ENCODE results near the gene MINDY1.

MINDY1 gene, protein sequence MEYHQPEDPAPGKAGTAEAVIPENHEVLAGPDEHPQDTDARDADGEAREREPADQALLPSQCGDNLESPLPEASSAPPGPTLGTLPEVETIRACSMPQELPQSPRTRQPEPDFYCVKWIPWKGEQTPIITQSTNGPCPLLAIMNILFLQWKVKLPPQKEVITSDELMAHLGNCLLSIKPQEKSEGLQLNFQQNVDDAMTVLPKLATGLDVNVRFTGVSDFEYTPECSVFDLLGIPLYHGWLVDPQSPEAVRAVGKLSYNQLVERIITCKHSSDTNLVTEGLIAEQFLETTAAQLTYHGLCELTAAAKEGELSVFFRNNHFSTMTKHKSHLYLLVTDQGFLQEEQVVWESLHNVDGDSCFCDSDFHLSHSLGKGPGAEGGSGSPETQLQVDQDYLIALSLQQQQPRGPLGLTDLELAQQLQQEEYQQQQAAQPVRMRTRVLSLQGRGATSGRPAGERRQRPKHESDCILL

DNA sequence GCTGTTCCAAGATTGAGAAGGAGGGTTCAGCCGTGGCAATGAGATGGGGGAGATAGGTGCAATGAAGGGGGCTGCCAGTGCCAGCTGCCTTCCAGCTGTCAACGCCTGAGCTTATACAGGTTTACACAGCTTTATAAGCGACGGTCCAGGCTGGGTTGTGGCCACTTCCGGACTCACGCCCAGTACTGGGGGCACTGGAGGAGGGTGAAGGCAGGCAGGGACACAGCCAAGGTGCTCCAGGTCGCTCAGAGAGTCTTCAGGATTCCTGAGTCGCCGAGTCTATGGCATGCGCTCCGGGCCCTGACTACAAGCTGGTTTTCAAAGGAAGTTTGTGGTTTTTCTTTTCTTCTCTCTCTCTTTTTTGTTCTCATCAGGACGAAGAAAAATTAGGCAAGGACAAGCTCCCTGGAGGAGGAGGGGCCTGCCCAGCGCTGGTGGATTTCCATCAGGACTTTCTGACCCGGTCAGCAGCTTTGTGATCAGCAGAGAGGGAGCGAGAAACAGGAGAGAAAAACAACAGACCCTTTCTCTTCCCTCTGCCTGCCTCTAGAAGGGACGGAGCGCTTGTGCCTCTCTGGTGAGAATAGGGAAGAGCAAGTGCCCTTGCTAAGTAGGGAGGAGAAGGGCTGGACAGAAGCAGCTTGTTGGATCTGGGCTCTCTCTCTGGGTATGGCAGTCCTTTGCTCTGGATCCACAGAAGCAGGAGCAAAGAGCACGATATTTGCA is at the start of gene MINDY1:
Gene MINDY1 (minus strand): TSS at position 576 of the 726 bp plus-strand sequence. CDS start 4,285 bp downstream, outside the sequence.
- DNase-seq, result peak; percentile 64

DNA sequence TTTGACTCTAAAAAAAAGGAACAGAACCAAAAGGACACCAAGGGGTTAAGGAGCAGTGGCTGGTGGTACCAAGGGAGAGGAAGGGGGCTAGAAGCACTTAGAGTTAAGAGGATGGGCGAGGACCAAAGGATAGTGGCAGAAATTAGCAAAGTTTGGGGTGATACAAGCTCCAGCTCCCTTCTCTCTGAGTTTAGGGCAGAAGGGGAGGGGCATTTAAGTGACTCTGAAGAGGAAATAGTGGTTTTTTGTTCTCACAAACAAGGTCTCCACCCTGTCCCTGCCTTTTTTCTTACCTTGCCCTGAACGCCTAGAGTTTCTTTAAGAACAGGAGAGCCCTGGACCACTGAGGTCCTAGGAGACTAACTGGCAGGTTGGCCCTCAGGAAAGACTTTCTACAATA is 49.4 kb upstream of the MINDY1 start:
- peak; percentile 51 for DNase-seq

DNA sequence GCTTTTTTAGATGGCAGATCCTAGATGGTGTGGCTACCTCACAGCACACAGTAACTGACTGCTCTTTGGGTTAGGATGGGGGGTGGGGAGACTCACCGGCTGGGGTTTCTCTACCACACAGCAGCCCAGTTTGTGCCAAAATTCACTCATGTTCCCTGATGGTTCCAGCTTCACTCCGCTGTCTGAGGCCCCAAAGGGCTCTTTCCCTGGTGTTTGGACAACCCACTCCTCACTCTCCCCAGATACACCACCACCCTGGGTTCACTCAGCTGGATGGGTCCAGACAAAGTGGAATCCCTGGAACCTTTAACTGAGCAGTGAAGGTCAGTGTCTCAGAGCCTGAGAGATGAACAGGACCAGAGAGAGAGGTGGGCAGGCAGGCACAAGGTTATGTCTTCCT is 48.9 kb upstream of the MINDY1 start:
- DNase-seq, result no peak

DNA sequence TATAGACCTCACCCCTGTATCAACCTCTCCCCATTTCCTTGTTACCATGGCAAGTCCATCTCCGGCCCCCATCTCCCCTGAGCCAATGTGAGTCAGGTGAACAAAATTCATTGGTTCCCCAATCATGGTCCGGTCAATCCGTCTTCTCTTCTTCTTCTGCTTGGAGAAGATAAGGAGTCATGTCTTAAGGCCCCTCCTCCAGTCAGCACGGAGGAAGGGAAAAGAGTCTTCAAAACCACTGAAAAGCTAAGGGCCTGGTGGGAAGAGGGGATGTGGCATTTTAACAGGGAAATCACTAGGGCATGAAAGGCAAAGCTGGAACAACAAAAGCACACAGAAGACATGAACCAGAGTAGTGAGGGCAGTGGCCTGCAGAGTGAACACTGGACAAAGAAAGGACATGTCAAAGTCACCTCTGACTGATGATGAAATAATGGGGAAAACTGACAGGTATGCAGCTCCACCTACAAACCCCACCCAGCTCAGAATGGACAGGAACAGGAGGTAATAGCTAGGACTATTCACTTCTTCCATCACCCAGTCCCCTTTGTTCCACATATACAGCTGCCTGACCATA is 48.4 kb upstream of the MINDY1 start:
- no peak for DNase-seq

DNA sequence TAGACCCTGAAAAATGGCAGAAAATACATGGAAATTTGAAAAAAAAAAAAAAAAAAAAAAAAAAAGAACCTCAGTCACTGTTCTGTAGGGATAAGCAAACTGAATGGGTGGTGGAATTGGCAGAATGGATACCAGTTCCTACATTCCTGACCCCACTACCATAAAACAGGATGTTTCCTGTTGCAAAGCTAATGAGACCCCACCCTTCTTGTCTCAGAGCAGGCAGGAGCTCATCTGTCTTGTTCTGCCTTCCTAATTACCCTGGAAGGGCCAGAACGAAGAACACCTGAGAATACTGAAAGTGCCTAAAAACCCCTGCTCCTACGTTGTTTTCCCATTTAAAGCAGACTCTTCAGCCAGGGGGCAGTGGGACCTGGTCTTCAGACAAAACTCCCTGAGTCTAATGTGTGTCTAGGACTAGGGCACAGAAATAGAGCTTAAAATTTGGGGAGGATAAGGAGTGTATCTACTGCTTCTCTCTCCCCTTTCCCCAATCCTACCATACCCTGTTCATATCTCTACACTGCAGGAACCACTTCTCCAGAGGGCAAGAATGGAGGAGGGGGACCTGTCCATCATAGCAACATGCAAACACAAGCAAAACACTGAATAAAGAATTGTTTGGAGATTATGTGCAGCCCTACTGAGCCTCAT is 44.8 kb upstream of the MINDY1 start:
- no peak for DNase-seq

DNA sequence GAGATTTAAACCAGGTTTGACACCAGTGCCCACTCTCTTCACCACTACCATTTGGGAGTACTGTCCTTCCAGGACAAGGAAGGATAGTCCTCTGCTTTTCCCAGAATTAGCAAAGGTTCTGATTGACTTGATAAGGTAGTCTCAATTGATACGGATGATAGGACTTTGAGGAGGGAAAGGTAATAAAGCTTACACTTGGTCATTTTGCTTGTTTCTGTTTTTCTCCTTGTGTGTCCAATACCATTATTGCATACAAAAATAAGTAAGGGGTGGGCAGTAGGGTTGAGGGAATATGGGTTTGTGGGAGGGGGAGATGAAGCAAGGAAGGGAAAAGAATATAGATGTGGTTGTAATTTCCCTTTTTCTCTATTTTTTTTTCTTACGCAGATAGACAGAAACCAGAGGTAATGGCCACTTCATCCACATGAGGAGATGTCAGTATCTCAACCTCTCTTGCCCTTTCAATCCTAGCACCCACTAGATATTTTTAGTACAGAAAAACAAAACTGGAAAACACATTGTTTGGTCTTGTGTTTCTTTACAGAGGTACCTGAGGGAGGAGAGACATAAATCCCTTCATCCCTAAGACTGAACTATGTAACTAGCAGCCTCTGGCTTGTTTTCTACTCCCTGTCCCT is 43.5 kb upstream of the MINDY1 start:
- no peak for DNase-seq

DNA sequence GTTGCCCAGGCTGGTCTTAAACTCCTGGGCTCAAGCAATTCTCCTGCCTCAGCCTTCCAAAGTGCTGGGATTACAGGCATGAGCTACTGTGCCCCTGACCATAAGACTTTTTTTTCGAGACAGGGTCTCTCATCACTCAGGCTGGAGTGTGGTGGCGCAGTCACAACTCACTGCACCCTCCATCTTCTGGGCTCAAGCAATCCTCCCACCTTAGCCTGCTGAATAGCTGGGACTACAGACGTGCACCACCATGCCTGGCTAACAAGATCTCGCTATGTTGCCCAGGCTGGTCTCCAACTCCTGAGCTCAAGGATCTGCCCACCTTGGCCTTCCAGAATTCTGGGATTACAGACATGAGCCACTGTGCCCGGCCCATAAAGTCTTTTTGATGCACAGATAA is 42.8 kb upstream of the MINDY1 start:
- DNase-seq, result no peak

DNA sequence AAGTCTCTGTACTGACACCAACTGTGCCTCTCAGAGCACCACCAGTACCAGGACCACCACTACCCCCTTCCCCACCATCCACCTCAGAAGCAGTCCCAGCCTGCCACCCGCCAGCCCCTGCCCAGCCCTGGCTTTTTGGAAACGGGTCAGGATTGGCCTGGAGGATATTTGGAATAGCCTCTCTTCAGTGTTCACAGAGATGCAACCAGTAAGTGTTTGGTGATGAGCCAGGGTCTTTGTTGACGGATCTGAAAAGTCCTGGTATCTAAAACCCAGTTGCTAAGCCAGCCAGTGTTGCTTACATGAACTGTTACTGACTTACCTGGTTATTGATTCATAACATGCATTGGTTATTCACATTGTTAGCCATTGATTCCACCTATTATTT is 41.9 kb upstream of the MINDY1 start:
- no peak for DNase-seq

DNA sequence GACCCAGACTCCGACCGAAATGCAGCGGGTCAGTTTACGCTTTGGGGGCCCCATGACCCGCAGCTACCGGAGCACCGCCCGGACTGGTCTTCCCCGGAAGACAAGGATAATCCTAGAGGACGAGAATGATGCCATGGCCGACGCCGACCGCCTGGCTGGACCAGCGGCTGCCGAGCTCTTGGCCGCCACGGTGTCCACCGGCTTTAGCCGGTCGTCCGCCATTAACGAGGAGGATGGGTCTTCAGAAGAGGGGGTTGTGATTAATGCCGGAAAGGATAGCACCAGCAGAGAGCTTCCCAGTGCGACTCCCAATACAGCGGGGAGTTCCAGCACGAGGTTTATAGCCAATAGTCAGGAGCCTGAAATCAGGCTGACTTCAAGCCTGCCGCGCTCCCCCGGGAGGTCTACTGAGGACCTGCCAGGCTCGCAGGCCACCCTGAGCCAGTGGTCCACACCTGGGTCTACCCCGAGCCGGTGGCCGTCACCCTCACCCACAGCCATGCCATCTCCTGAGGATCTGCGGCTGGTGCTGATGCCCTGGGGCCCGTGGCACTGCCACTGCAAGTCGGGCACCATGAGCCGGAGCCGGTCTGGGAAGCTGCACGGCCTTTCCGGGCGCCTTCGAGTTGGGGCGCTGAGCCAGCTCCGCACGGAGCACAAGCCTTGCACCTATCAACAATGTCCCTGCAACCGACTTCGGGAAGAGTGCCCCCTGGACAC is 41.4 kb upstream of the MINDY1 start:
- DNase-seq, result peak; percentile 68

DNA sequence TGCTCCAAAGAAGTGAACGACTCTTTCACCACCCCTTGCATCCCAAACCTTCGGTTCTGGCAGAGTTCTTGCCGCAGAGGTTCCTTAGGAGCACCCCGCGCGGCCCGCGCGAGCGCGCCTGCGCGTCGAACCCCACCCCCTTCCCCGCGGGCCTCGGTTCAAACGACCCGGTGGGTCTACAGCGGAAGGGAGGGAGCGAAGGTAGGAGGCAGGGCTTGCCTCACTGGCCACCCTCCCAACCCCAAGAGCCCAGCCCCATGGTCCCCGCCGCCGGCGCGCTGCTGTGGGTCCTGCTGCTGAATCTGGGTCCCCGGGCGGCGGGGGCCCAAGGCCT is 40.9 kb upstream of the MINDY1 start, which contains the start of gene C1orf56:
Gene C1orf56 (plus strand): TSS at position 161 of the 334 bp plus-strand sequence. CDS start 97 bp downstream, at position 258.
- DNase-seq, result peak; percentile 62

DNA sequence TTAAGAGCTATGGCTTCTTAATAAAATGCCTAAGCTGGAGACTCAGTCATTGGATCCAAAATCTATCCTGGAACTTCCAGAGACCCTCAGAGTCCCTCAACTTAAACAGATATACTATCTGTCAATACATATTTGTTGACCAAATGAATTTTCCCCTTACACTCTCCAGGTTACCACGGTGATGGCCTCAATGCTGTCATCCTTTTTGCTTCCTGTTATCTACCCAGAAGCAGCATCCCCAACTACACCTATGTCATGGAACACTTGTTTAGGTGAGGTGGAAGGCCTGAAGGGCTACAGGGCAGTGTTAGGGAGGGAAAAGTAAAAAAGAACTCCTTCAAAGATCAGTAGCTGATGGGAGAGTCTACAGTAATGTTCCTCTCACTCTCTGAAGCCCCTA is 36.5 kb upstream of the MINDY1 start:
- no peak for DNase-seq

DNA sequence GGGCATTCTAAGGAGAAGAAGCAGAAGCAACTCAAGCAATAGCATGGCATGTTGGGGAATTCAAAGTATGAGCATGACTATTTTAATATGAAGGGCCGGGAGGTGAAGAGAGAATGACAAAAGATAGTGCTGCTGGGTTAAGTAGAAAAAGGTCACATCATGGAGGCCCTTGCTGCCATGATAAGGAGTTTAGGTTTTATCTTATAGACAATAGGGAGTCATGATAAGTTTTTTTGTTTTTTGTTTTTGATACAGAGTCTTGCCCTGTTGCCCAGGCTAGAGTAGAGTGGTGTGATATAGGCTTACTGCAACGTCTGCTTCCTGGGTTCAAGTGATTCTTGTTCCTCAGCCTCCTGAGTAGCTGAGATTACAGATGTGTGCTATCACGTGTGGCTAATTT is 32.8 kb upstream of the MINDY1 start:
- no peak for DNase-seq

DNA sequence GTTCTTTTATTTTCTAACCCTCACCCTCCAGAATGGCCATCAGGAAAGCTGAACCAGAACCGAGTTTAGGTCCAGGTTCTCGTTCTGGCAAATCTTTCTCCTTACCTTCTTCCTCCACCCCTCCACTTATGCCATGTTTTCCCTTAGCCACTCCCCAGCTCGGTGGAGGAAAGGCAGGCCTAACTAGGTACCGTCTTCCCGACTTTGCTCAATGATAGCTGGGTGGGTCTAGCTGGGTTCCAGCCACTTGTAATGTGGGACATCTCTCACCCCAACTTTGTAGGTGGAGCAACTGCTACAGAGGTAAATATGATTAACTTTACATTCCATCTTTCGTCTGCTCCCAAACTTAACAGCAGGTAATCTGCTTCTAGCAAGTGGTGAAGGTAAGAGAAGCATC is 30.3 kb upstream of the MINDY1 start:
- DNase-seq, result no peak

DNA sequence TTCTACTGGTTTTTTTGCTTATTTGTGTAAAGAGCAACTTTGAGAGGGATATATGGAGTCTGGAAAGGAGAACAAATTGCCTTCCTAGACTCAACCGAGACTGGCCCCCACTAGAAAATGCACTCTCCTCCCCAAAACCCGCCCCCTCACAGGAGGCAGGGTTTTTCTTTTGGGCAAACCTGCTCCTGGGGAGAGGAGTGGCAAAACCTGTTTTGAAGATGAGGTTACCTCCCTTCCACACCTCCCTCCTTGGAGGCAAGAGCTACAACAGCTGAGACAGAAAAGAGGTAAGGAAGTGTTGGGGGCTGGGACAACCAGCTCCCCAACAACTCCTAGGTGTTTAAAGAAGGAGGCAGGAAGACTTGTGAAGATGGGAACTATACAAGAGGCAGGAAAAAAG is 29.7 kb upstream of the MINDY1 start, which contains the start of gene BNIPL:
Gene BNIPL (plus strand): TSS at position 231 of the 400 bp plus-strand sequence. CDS start 140 bp downstream, at position 371.
- DNase-seq, result no peak

DNA sequence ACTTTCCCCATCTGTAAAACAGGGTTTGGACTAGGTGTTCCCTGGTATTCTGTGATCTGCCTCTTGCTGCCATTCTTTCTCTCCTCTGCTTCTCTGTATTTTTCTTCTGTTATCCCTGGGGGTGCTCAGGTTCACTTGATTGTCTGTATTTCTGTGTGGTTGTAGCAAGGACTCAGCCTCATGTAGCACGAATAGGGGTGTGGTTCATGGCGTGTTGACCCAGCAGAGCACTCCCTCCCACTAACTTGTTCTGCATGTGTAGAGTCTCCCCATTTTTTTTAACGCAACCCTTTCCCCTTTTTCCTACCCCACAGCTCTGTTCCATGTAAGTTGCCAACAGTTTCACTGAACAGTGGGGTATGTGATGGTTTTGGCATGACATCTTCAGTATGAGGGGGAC is 28.5 kb upstream of the MINDY1 start:
- DNase-seq, result no peak

DNA sequence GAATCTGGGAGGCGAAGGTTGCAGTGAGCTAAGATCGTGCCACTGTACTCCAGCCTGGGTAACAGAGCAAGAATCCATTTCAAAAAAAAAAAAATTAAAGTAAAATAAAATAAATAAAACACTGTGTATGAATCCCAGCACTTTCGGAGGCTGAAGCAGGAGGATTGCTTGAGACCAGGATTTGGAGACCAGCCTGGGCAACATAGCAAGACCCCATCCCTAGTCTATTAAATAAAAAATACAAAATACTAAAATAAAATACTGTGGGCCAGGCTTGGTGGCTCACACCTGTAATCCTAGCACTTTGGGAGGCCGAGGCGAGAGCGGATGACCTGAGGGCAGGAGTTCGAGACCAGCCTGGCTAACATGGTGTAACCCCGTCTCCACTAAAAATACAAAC is 25.5 kb upstream of the MINDY1 start:
- DNase-seq, result no peak

DNA sequence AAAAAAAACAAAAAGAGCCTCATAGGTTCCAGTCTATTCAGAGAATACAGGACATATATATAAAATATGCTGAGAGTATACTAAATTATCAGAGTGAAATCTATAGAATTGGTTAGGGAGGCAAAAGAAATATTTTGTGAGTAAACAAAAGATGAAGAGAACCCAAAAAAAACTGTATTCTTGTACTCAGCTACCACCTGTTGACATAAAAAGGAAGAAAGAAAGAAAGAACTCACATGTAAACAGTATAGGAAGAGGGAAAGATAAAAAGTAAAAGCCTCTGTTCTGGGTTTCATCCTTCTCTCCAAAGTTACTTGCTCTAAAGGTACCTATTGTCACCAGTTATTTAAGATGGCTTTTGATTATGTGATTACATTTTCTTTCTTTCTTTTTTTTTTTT is 19.8 kb upstream of the MINDY1 start:
- no peak for DNase-seq

DNA sequence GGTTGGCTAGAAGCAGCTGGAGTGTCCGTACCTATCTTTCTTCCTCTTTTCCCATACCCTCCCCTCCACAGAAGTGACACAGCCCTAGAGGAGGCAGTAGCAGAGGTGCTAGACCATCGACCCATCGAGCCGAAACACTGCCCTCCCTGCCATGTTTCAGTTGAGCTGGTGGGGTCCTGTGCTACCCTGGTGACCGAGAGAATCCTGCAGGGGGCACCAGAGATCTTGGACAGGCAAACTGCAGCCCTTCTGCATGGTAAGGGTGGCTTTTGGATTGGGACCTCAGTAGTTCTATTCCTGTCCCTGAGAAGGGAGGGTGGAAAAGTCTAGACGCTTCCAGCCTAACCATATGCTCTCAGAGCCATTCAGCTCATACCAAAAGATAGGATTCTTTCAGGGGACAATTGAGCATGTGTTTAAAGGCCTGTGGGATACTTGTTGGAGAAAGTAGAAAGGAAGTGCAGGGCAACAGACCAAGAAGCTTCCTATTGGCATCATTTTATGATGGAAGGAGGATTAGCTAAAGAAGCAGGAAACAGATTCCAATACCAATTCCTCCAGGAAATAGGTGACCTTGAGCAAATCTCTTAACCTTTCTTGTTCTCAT is 17.9 kb upstream of the MINDY1 start:
- peak; percentile 78 for DNase-seq

DNA sequence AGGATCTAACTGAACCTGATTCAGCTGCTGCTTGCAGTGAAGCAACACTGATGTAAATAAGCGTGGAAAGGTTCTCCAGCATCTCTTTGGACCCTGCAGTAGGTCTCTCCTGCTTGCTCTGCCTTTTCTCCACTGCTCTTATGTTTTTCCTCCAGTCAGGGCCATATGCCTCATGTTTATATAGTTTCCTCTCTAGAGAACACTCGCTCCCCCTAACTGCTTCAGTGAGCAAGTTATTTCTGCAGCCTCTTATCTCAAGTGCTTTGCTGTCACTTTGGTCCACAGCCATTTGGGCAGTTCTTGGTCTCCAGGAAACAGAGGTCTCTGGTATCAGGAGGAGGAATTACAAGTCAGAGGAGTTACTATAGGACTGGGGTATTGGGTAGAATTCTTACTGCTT is 6.8 kb upstream of the MINDY1 start:
- no peak for DNase-seq

DNA sequence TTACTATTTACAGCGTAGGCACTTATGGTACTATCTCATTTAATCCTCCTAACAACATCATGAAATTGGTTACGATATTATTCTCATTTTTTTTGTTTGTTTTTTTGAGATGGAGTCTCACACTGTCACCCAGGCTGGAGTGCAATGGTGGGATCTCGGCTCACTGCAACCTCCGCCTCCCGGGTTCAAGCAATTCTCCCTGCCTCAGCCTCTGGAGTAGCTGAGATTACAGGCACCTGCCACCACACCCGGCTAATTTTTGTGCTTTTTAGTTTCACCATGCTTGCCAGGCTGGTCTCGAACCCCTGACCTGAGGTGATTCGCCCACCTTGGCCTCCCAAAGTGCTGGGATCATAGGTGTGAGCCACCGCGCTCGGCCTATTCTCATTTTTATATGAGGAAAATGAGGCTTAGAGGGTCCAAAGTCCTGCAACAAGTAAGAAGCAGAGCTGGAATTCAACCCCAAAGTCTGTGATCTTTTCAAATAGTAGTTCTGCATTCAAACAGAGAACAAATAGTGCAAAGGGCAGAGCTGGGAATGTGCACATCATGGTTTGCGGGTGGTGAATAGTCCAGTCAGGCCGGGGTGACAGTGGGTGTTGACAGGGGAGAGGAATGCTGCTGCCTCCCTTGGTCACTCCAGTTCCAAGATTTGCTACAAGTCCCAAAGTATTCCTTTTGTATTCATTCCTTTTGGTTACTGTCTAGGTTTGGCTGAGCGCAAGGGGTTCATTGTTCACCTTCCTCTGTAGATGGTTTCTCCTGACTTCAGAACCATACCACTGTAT is 6.2 kb upstream of the MINDY1 start:
- no peak for DNase-seq
